Fibroblast of lung (primary cell): ENCODE data around the gene ITPK1.
A peak's percentile ranks its signal among the peaks of the same experiment; 100 is the strongest.

Experiments used
- EZH2 ChIP-seq: IDR thresholded peaks from 2 replicates; pipeline ENCODE4 v1.5.1; 2012; ENCODE audit warnings: low read length, control low read depth, mild to moderate bottlenecking; ENCODE audit errors: missing control alignments
- TF ChIP-seq, protein P1 (sequence below), 2 donors: IDR thresholded peaks in 1 of 2; conservative IDR thresholded peaks in 1 of 2; 1 replicate in 1 of 2; 2 replicates in 1 of 2; pipeline ENCODE4 v1.5.1; 2011 to 2012; ENCODE audit warnings: low read length in 2 of 2, control low read depth in 1 of 2, inconsistent platforms in 1 of 2, low read depth in 1 of 2, mild to moderate bottlenecking in 1 of 2

DNA sequence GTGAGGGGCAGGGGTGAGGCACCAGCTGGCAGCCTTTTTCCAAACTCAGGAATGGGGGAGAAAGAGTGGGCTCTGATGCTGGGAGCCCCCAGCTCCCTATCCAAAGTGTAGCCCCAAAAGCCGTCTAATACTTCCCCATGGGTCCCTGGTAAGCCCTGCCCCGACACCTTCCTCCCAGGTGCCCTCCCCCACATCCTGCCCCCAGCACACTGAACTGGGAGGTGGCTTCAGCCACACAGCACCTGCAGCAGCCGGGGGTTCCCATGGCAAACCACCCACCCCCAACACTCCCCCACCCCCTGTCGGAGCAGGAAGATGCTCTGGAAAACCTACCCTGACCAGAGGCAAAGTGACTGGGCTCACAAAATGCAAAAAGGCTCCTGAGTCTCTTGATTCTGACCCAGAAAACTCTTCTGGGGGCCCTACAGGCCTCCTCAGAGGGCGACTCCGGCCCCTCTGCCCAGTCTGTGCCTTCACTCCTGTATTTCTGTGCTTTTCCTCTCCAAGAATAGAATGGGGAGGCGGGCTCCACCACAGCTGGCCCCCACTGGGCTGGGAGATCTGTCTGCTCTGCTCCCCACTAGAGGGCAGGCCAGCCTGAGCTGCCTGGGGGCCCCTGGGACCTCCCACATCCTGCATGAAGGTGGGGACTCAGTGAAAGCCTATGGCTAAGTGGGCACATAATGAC is 81.6 kb downstream of the ITPK1 start:
- TF ChIP-seq, protein P1, sequence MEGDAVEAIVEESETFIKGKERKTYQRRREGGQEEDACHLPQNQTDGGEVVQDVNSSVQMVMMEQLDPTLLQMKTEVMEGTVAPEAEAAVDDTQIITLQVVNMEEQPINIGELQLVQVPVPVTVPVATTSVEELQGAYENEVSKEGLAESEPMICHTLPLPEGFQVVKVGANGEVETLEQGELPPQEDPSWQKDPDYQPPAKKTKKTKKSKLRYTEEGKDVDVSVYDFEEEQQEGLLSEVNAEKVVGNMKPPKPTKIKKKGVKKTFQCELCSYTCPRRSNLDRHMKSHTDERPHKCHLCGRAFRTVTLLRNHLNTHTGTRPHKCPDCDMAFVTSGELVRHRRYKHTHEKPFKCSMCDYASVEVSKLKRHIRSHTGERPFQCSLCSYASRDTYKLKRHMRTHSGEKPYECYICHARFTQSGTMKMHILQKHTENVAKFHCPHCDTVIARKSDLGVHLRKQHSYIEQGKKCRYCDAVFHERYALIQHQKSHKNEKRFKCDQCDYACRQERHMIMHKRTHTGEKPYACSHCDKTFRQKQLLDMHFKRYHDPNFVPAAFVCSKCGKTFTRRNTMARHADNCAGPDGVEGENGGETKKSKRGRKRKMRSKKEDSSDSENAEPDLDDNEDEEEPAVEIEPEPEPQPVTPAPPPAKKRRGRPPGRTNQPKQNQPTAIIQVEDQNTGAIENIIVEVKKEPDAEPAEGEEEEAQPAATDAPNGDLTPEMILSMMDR (conservative IDR thresholded peaks at IDR 0.05 in 1 of 2, IDR thresholded peaks at IDR 0.05 in 1 of 2; ENCODE audit: low read depth in 1 of 2, low read length in 2 of 2) = peak in 1 of 2 donors; percentile 17
- no peak for TF ChIP-seq EZH2
